Iris pigment epithelial cell (primary cell): ENCODE measurements around the gene PSME2.
A peak's percentile ranks its signal among the peaks of the same experiment; 100 is the strongest.

ENCODE experiments used
- DNase-seq: peaks from one replicate; pipeline ENCODE4 v3.0.0-alpha.2; 2011; ENCODE audit warnings: low read depth

Gene PSME2

GRCh38 chr14:24151404-24152080, 5.1 kb upstream of the PSME2 start:
- no peak for DNase-seq

- no peak for DNase-seq
These were observed 4.6 kb upstream of the PSME2 start for GRCh38 chr14:24150993-24151392.

GRCh38 chr14:24150567-24150966, 4.2 kb upstream of the PSME2 start:
- no peak for DNase-seq

- DNase-seq = no peak
These were observed 3.7 kb upstream of the PSME2 start for GRCh38 chr14:24150061-24150460.

GRCh38 chr14:24149302-24149969, 3.0 kb upstream of the PSME2 start:
- no peak for DNase-seq

- peak; percentile 23 for DNase-seq
These were observed 1.5 kb upstream of the PSME2 start for GRCh38 chr14:24147761-24148428.

GRCh38 chr14:24146978-24147760, 759 bp upstream of the PSME2 start, which contains the start of gene RNF31:
Gene RNF31 (plus strand): TSS chr14:24147498. CDS start chr14:24147699, 201 bp downstream.
- DNase-seq = peak; percentile 99

- peak; percentile 44 for DNase-seq
These were observed 539 bp downstream of the PSME2 start for GRCh38 chr14:24145690-24146452.

- no peak for DNase-seq
These were observed 1.2 kb downstream of the PSME2 start for GRCh38 chr14:24145219-24145618.

GRCh38 chr14:24144451-24144850, 2.0 kb downstream of the PSME2 start:
- no peak for DNase-seq

GRCh38 chr14:24143511-24143910, 2.9 kb downstream of the PSME2 start:
- peak; percentile 54 for DNase-seq

GRCh38 chr14:24141097-24141880, 5.1 kb downstream of the PSME2 start, which contains the start of gene EMC9:
Gene EMC9 (minus strand): TSS chr14:24141591. CDS start chr14:24141304, 287 bp downstream.
- peak; percentile 100 for DNase-seq

- no peak for DNase-seq
These were observed 7.0 kb downstream of the PSME2 start for GRCh38 chr14:24139272-24139934.

GRCh38 chr14:24138396-24139271, 7.8 kb downstream of the PSME2 start:
- no peak for DNase-seq

- no peak for DNase-seq
These were observed 8.6 kb downstream of the PSME2 start for GRCh38 chr14:24137529-24138395.

- DNase-seq = no peak
These were observed 9.5 kb downstream of the PSME2 start for GRCh38 chr14:24136684-24137528.
